Body of pancreas (tissue), 4 donors: Measurements from ENCODE around the gene CLEC16A.

Experiments used
- POLR2A ChIP-seq, 3 donors: fragments of 450-650 bp; IDR thresholded peaks; one replicate each; pipeline ENCODE4 v1.6.1; 2016; ENCODE audit warnings: antibody characterized with exemption in 3 of 3, mild to moderate bottlenecking in 2 of 3
- TF ChIP-seq, protein P1 (sequence below), 7 experiments: fragments of 450-650 bp in 4 of 7; fragments of 200-600 bp in 3 of 7; sonication (generic) in 3 of 7; IDR thresholded peaks; one replicate each; pipeline ENCODE4 v1.5.1; 2016 to 2019; ENCODE audit warnings: antibody characterized with exemption in 7 of 7

DNA sequence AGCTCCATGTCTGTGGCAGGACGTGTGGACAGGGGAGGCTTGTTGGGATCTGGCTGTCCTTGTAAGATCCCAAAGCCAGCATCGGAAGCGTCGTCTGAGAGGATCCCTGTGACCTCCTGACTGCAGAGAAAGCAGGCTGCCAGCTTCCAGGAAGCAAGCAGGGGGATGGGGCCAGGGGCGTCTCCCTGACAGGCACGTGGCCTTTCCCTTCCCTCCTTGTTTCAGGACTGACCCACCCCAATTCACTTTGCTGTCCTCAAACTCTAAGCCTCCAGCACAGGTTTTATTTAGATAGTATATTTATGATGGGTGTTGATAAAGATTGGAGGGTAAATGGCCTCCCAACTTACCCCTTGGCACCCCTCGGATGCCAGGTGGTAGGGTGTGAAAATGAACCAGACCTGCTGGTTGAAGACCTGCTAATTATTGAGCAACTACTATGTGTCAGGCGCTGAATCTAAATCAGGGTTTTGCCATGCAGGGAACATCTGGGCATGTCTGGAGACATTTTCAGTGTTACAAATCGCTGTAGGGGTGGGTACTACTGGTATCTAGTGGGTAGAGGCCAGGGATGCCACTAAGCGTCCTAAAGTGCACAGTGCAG is 287.1 kb downstream of the CLEC16A start:
- TF ChIP-seq, protein P1, sequence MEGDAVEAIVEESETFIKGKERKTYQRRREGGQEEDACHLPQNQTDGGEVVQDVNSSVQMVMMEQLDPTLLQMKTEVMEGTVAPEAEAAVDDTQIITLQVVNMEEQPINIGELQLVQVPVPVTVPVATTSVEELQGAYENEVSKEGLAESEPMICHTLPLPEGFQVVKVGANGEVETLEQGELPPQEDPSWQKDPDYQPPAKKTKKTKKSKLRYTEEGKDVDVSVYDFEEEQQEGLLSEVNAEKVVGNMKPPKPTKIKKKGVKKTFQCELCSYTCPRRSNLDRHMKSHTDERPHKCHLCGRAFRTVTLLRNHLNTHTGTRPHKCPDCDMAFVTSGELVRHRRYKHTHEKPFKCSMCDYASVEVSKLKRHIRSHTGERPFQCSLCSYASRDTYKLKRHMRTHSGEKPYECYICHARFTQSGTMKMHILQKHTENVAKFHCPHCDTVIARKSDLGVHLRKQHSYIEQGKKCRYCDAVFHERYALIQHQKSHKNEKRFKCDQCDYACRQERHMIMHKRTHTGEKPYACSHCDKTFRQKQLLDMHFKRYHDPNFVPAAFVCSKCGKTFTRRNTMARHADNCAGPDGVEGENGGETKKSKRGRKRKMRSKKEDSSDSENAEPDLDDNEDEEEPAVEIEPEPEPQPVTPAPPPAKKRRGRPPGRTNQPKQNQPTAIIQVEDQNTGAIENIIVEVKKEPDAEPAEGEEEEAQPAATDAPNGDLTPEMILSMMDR (IDR thresholded peaks at IDR 0.05) = no peak
- TF ChIP-seq POLR2A (IDR thresholded peaks at IDR 0.05) = no peak
